Hepatocyte (in vitro differentiated cells): ENCODE data around the gene CEP170B. TPM values are rescaled to one million over a fixed set of nuclear protein-coding genes. Genes with fewer than 3 reads are reported as not detected.

ENCODE experiments used
- DNase-seq: peaks from one replicate; pipeline ENCODE4 v3.0.0-alpha.2; 2016; ENCODE audit warnings: low spot score
- H2AFZ ChIP-seq: fragments of 200-600 bp; sonication (generic); 2 replicates; pipeline ENCODE4 v1.6.0; 2016; ENCODE audit warnings: antibody characterized with exemption, mild to moderate bottlenecking
- H3K27ac ChIP-seq: fragments of 200-600 bp; sonication (generic); 2 replicates; pipeline ENCODE4 v1.5.1; 2016; ENCODE audit warnings: mild to moderate bottlenecking
- H3K27me3 ChIP-seq: fragments of 200-600 bp; sonication (generic); 2 replicates; pipeline ENCODE4 v1.6.1; 2016
- H3K36me3 ChIP-seq: fragments of 200-600 bp; sonication (generic); replicated peaks from 2 replicates; pipeline ENCODE4 v1.5.1; 2016; ENCODE audit warnings: low read depth; ENCODE audit not compliant: insufficient read depth
- H3K4me1 ChIP-seq: fragments of 200-600 bp; sonication (generic); 2 replicates; pipeline ENCODE4 v1.5.1; 2016; ENCODE audit warnings: mild to moderate bottlenecking, moderate library complexity; ENCODE audit not compliant: insufficient read depth
- H3K4me2 ChIP-seq: fragments of 200-600 bp; sonication (generic); 2 replicates; pipeline ENCODE4 v1.6.0; 2016
- H3K4me3 ChIP-seq: fragments of 200-600 bp; sonication (generic); 2 replicates; pipeline ENCODE4 v1.5.1; 2016; ENCODE audit warnings: mild to moderate bottlenecking
- H3K79me2 ChIP-seq: fragments of 200-600 bp; sonication (generic); 2 replicates; pipeline ENCODE4 v1.6.0; 2017; ENCODE audit warnings: mild to moderate bottlenecking
- H3K9me2 ChIP-seq: fragments of 200-600 bp; sonication (generic); replicated peaks from 2 replicates; pipeline ENCODE4 v1.6.0; 2017; ENCODE audit warnings: mild to moderate bottlenecking; ENCODE audit not compliant: insufficient read depth
- H3K9me3 ChIP-seq: fragments of 200-600 bp; sonication (generic); 2 replicates; pipeline ENCODE4 v1.5.1; 2016; ENCODE audit warnings: low read depth, mild to moderate bottlenecking
- H4K20me1 ChIP-seq: fragments of 200-600 bp; sonication (generic); 2 replicates; pipeline ENCODE4 v1.6.0; 2016; ENCODE audit warnings: mild to moderate bottlenecking; ENCODE audit not compliant: insufficient read depth, poor library complexity, severe bottlenecking
- CTCF ChIP-seq: fragments of 200-600 bp; sonication (generic); IDR thresholded peaks from 2 replicates; pipeline ENCODE4 v1.5.1; 2016; ENCODE audit warnings: antibody characterized with exemption, mild to moderate bottlenecking; ENCODE audit not compliant: poor library complexity
- EZH2 ChIP-seq: fragments of 200-600 bp; sonication (generic); IDR thresholded peaks from 2 replicates; pipeline ENCODE4 v1.6.1; 2016; ENCODE audit warnings: antibody characterized with exemption, mild to moderate bottlenecking, borderline replicate concordance
- EZH2phosphoT487 ChIP-seq: fragments of 200-600 bp; sonication (generic); IDR thresholded peaks from one replicate; pipeline ENCODE4 v1.6.1; 2018; ENCODE audit warnings: antibody characterized with exemption, mild to moderate bottlenecking, low read depth, moderate library complexity; ENCODE audit not compliant: unreplicated experiment, severe bottlenecking
- WGBS: methylation state at CpG from one replicate; pipeline ENCODE4 v1.1.6; 2016; ENCODE audit warnings: low lambda C conversion rate; ENCODE audit errors: missing lambda C conversion rate; 5-methylcytosine and 5-hydroxymethylcytosine counted together
- polyA plus RNA-seq: library from polyadenylated mRNA; unstranded; fragments of >200 nt; fragmentation: Nextera tagmentation; extraction: Ambion mirVana; gene quantifications from 2 replicates; pipeline ENCODE4 v1.2.1, GENCODE V29; 2016
- total RNA-seq: library from RNA; depleted of rRNA; stranded (reverse); fragments of >200 nt; gene quantifications from 2 replicates; pipeline ENCODE4 v1.2.3, GENCODE V29; 2014

The CEP170B gene
- total and polyA plus RNA-seq, 2 experiments from 2014 or later: 7.6 to 20.3 TPM

- Histone ChIP-seq H3K4me3 (no peak overlapping the region), H3K4me2 (peak overlapping the region; percentile 92), H3K27me3 (peaks cover 55% of the 10 kb centered on the region), H3K4me1 (peaks cover 2% of the 10 kb centered on the region), H3K27ac (no peak overlapping the region), H4K20me1 (no peaks in the 10 kb centered on the region), H3K9me3 (no peaks in the 10 kb centered on the region), H3K9me2 (no peaks in the 10 kb centered on the region), H3K36me3 (no peaks in the 10 kb centered on the region), H2AFZ (no peak overlapping the region), H3K79me2 (no peaks in the 10 kb centered on the region)
- WGBS: 61% methylated on average over 11 of the region's 13 CpGs
- DNase-seq: no peak
- no peak for TF ChIP-seq EZH2phosphoT487
- no peak for TF ChIP-seq CTCF
- no peak for TF ChIP-seq EZH2
Observed at GRCh38 chr14:104843006-104843405, 22.1 kb upstream of the CEP170B start.

GRCh38 chr14:104843442-104844305, 21.4 kb upstream of the CEP170B start:
- no peaks in the 10 kb centered on the region for H3K79me2 ChIP-seq
- H3K4me1 ChIP-seq: peaks cover 2% of the 10 kb centered on the region
- no peaks in the 10 kb centered on the region for H3K36me3 ChIP-seq
- 2% methylated on average over 66 of the region's 69 CpGs for WGBS
- no peak for DNase-seq
- no peak overlapping the region for H3K4me3 ChIP-seq
- H3K9me3 ChIP-seq: no peaks in the 10 kb centered on the region
- H3K4me2 ChIP-seq: peak overlapping the region; percentile 92
- H3K9me2 ChIP-seq: no peaks in the 10 kb centered on the region
- peaks cover 55% of the 10 kb centered on the region for H3K27me3 ChIP-seq
- TF ChIP-seq EZH2phosphoT487: no peak
- TF ChIP-seq CTCF: no peak
- peak; percentile 62 for TF ChIP-seq EZH2
- no peak overlapping the region for H3K27ac ChIP-seq
- no peak overlapping the region for H2AFZ ChIP-seq
- no peaks in the 10 kb centered on the region for H4K20me1 ChIP-seq

- no peak overlapping the region for H2AFZ ChIP-seq
- peaks cover 55% of the 10 kb centered on the region for H3K27me3 ChIP-seq
- H3K36me3 ChIP-seq: no peaks in the 10 kb centered on the region
- no peak overlapping the region for H3K27ac ChIP-seq
- H3K4me2 ChIP-seq: peak overlapping the region; percentile 92
- 22% methylated on average over 27 of the region's 27 CpGs for WGBS
- no peak overlapping the region for H3K4me3 ChIP-seq
- no peaks in the 10 kb centered on the region for H4K20me1 ChIP-seq
- H3K9me2 ChIP-seq: no peaks in the 10 kb centered on the region
- H3K79me2 ChIP-seq: no peaks in the 10 kb centered on the region
- H3K9me3 ChIP-seq: no peaks in the 10 kb centered on the region
- peaks cover 2% of the 10 kb centered on the region for H3K4me1 ChIP-seq
- TF ChIP-seq EZH2: no peak
- TF ChIP-seq CTCF: no peak
- no peak for DNase-seq
Observed at GRCh38 chr14:104844306-104845032, 20.6 kb upstream of the CEP170B start.
